Osteoblast (primary cell): ENCODE results near the gene LMAN1L. TPM values are rescaled to one million over a fixed set of nuclear protein-coding genes. Genes with fewer than 3 reads are reported as not detected.

Experiments
- DNase-seq: peaks from one replicate; pipeline ENCODE4 v3.0.0; 2011; ENCODE audit warnings: low spot score, mixed read lengths; ENCODE audit not compliant: insufficient read length; ENCODE audit errors: missing footprints
- H2AFZ ChIP-seq: 2 replicates; pipeline ENCODE4 v1.6.0; 2011; ENCODE audit warnings: mild to moderate bottlenecking, low read length
- H3K27ac ChIP-seq: 2 replicates; pipeline ENCODE4 v1.5.1; 2011; ENCODE audit warnings: mild to moderate bottlenecking, low read depth, low read length, moderate library complexity
- H3K27me3 ChIP-seq: 2 replicates; pipeline ENCODE4 v1.6.0; 2012; ENCODE audit warnings: mild to moderate bottlenecking, control low read depth, inconsistent platforms, low read length, moderate library complexity; ENCODE audit not compliant: insufficient read depth
- H3K36me3 ChIP-seq: 2 replicates; pipeline ENCODE4 v1.5.1; 2011; ENCODE audit warnings: mild to moderate bottlenecking, low read length, control low read depth, moderate library complexity; ENCODE audit not compliant: insufficient read depth
- H3K4me1 ChIP-seq: 2 replicates; pipeline ENCODE4 v1.5.1; 2011; ENCODE audit warnings: mild to moderate bottlenecking, low read length, control low read depth, moderate library complexity; ENCODE audit not compliant: insufficient read depth
- H3K4me2 ChIP-seq: 2 replicates; pipeline ENCODE4 v1.6.0; 2011; ENCODE audit warnings: mild to moderate bottlenecking, low read length; ENCODE audit not compliant: insufficient read depth
- H3K4me3 ChIP-seq: fragments of 200-600 bp; sonication (generic); 3 replicates; pipeline ENCODE4 v1.5.1; 2012; ENCODE audit warnings: mild to moderate bottlenecking, low read length, inconsistent platforms; ENCODE audit not compliant: insufficient read depth
- H3K79me2 ChIP-seq: 2 replicates; pipeline ENCODE4 v1.6.0; 2012; ENCODE audit warnings: mild to moderate bottlenecking, low read length, control low read depth, inconsistent platforms; ENCODE audit not compliant: insufficient read depth
- H3K9me3 ChIP-seq: 2 replicates; pipeline ENCODE4 v1.5.1; 2011; ENCODE audit warnings: low read depth, low read length, control low read depth
- H4K20me1 ChIP-seq: 2 replicates; pipeline ENCODE4 v1.6.0; 2012; ENCODE audit warnings: mild to moderate bottlenecking, low read length, control low read depth; ENCODE audit not compliant: insufficient read depth
- total RNA-seq: library from RNA; depleted of rRNA; stranded (reverse); fragments of >200 nt; gene quantifications from 2 replicates; pipeline ENCODE4 v1.2.3, GENCODE V29; 2012
- TF ChIP-seq, protein P1 (sequence below): IDR thresholded peaks from 2 replicates; pipeline ENCODE4 v1.5.1; 2011; ENCODE audit warnings: mild to moderate bottlenecking, low read depth, low read length, moderate library complexity; ENCODE audit errors: extremely low read depth

The LMAN1L gene
- total RNA-seq, 1 donor, result not detected

DNA sequence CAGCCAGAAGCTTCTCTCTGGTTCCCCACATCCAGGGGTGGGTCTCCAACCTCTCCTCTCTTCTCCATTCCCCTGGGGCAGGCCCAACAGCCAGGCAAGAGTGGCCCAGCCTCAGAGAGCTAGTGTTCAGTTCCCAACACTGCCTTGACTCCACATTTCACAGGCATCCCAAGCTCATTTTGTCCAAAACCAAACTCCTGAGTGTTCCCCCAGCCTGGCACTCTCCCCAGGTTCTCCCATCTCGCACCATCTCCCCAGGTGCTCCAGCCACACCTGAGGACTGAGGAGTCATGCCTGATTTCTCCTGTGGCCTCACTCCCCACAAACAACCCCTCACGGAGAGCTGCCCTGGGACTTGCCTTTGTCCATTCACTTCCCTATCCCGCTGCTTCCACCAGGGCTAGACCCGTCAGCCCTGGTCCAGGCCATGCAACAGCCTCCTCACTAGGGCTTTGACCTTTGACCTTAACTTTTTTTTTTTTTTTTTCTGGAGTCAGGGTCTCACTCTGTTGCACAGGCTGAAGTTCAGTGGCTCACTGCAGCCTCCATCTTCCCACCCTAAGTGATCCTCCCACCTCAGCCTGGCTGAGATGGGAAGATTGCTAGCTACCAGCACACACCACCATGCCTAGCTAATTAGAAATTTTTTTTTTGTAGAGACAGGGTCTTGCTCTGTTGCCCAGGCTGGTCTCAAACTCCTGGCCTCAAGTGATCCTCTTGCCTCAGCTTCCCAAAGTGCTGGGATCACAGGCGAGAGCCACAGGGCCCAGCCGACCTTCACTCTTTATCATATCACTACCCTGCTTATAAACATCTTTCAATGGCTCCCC is 34.7 kb upstream of the LMAN1L start:
- DNase-seq, result peak; percentile 85
- Histone ChIP-seq H3K79me2 (peaks cover 7% of the 10 kb centered on the region), H3K27ac (no peak overlapping the region), H3K27me3 (no peaks in the 10 kb centered on the region), H3K4me2 (no peak overlapping the region), H4K20me1 (peaks cover 5% of the 10 kb centered on the region), H3K4me1 (peaks cover 15% of the 10 kb centered on the region), H3K36me3 (no peaks in the 10 kb centered on the region), H2AFZ (no peak overlapping the region), H3K4me3 (no peak overlapping the region), H3K9me3 (no peaks in the 10 kb centered on the region)
- TF ChIP-seq, protein P1, sequence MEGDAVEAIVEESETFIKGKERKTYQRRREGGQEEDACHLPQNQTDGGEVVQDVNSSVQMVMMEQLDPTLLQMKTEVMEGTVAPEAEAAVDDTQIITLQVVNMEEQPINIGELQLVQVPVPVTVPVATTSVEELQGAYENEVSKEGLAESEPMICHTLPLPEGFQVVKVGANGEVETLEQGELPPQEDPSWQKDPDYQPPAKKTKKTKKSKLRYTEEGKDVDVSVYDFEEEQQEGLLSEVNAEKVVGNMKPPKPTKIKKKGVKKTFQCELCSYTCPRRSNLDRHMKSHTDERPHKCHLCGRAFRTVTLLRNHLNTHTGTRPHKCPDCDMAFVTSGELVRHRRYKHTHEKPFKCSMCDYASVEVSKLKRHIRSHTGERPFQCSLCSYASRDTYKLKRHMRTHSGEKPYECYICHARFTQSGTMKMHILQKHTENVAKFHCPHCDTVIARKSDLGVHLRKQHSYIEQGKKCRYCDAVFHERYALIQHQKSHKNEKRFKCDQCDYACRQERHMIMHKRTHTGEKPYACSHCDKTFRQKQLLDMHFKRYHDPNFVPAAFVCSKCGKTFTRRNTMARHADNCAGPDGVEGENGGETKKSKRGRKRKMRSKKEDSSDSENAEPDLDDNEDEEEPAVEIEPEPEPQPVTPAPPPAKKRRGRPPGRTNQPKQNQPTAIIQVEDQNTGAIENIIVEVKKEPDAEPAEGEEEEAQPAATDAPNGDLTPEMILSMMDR, result no peak

DNA sequence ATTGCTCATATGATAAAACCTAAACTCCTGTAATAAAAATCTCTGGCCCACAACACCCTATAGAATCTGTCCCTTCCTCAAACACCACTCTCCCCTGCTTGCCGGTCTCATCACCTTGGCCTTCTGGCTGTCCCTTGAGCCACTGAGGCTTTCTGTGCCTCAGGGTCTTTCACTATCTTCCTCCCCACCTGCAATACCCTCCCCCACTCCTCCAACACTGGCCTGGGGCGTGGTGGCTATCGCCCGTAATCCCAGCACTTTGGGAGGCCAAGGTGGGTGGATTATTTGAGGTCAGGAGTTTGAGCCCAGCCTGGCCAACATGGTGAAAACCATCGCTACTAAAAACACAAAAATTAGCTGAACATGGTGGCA is 34.0 kb upstream of the LMAN1L start:
- Histone ChIP-seq H3K79me2 (peaks cover 13% of the 10 kb centered on the region), H3K4me3 (no peak overlapping the region), H2AFZ (no peak overlapping the region), H3K27me3 (no peaks in the 10 kb centered on the region), H3K4me1 (peaks cover 21% of the 10 kb centered on the region), H3K9me3 (no peaks in the 10 kb centered on the region), H4K20me1 (peaks cover 11% of the 10 kb centered on the region), H3K27ac (no peak overlapping the region), H3K36me3 (no peaks in the 10 kb centered on the region), H3K4me2 (no peak overlapping the region)
- DNase-seq, result no peak
- TF ChIP-seq, protein P1, result no peak

GRCh38 chr15:74779162-74779648 is 33.4 kb upstream of the LMAN1L start:
- Histone ChIP-seq H3K4me3 (no peak overlapping the region), H3K4me2 (no peak overlapping the region), H3K36me3 (no peaks in the 10 kb centered on the region), H2AFZ (no peak overlapping the region), H3K9me3 (no peaks in the 10 kb centered on the region), H3K27me3 (no peaks in the 10 kb centered on the region), H4K20me1 (peaks cover 17% of the 10 kb centered on the region), H3K4me1 (peaks cover 27% of the 10 kb centered on the region), H3K27ac (no peak overlapping the region), H3K79me2 (peaks cover 19% of the 10 kb centered on the region)
- TF ChIP-seq, protein P1, result no peak
- no peak for DNase-seq
